ENCODE results near the gene ZNF276.

- TF ChIP-seq CTCF (IDR thresholded peaks at IDR 0.05; ENCODE audit: borderline replicate concordance, extremely low read depth, low read length, poor library complexity, severe bottlenecking) = no peak
- no peak for TF ChIP-seq EZH2 (IDR thresholded peaks at IDR 0.05; ENCODE audit: borderline replicate concordance, low read depth, low read length, severe bottlenecking)
Observed at GRCh38 chr16:89785523-89786155, 64.3 kb downstream of the ZNF276 start.
